Measurements from ENCODE around the gene PADI2.

PADI2 gene

GRCh38 chr1:17119076-17119772 lies at the start of gene PADI2:
Gene PADI2, minus strand, starts transcription at chr1:17119451. Its CDS starts 80 bp downstream, at chr1:17119371.
- H3K4me1 ChIP-seq = peaks cover 66% of the 10 kb centered on the region
- H3K4me2 ChIP-seq = peak within 1 kb of the TSS; percentile 100
- H3K27ac ChIP-seq = peak within 1 kb of the TSS; percentile 4; the same call in 1 of the 2 replicates

GRCh38 chr1:17168091-17168876 lies 49.0 kb upstream of the PADI2 start:
- no peak overlapping the region for H3K4me3 ChIP-seq
- H3K4me1 ChIP-seq = no peaks in the 10 kb centered on the region
- H3K27me3 ChIP-seq = no peaks in the 10 kb centered on the region
- H3K9ac ChIP-seq = no peak overlapping the region
- TF ChIP-seq Cebpa-rat (IDR thresholded peaks at IDR 0.05) = no peak
- no peaks in the 10 kb centered on the region for H3K36me3 ChIP-seq
- no peaks in the 10 kb centered on the region; the same call in 1 of the 2 replicates for H3K9me3 ChIP-seq
- no peak overlapping the region for H3K4me2 ChIP-seq
- H4K20me1 ChIP-seq = no peaks in the 10 kb centered on the region
- H3K27ac ChIP-seq = no peak overlapping the region

More at GRCh38 chr1:17119076-17119772, at the start of gene PADI2:
- Histone ChIP-seq H3K9ac (0 out of 2 replicates have a peak within 1 kb of the TSS, but pooled peaks have one; percentile 40), H4K20me1 (peaks cover 4% of the 10 kb centered on the region; the same call in 1 of the 2 replicates), H3K27me3 (peaks cover 21% of the 10 kb centered on the region), H3K9me3 (no peaks in the 10 kb centered on the region), H3K36me3 (no peaks in the 10 kb centered on the region), H3K4me3 (peak within 1 kb of the TSS; percentile 67)
- no peak for TF ChIP-seq Cebpa-rat (IDR thresholded peaks at IDR 0.05)

GRCh38 chr1:17167786-17168090 lies 48.5 kb upstream of the PADI2 start:
- Histone ChIP-seq H3K4me3 (no peak overlapping the region), H4K20me1 (no peaks in the 10 kb centered on the region), H3K9ac (no peak overlapping the region), H3K4me1 (no peaks in the 10 kb centered on the region), H3K9me3 (no peaks in the 10 kb centered on the region), H3K27me3 (no peaks in the 10 kb centered on the region), H3K27ac (no peak overlapping the region), H3K36me3 (no peaks in the 10 kb centered on the region), H3K4me2 (no peak overlapping the region)
- no peak for TF ChIP-seq Cebpa-rat (IDR thresholded peaks at IDR 0.05)

- no peak overlapping the region for H3K4me3 ChIP-seq
- no peaks in the 10 kb centered on the region for H3K36me3 ChIP-seq
- H3K4me1 ChIP-seq = no peaks in the 10 kb centered on the region
- H3K9ac ChIP-seq = no peak overlapping the region
- H3K4me2 ChIP-seq = no peak overlapping the region
- TF ChIP-seq Cebpa-rat (IDR thresholded peaks at IDR 0.05) = no peak
- H3K27me3 ChIP-seq = no peaks in the 10 kb centered on the region
- no peak overlapping the region for H3K27ac ChIP-seq
- no peaks in the 10 kb centered on the region for H4K20me1 ChIP-seq
- no peaks in the 10 kb centered on the region for H3K9me3 ChIP-seq
These were observed 48.0 kb upstream of the PADI2 start for GRCh38 chr1:17167041-17167785.

- no peaks in the 10 kb centered on the region for H3K9me3 ChIP-seq
- TF ChIP-seq Cebpa-rat (IDR thresholded peaks at IDR 0.05) = no peak
- no peak overlapping the region for H3K4me2 ChIP-seq
- H4K20me1 ChIP-seq = no peaks in the 10 kb centered on the region
- no peak overlapping the region for H3K4me3 ChIP-seq
- H3K9ac ChIP-seq = no peak overlapping the region
- H3K4me1 ChIP-seq = no peaks in the 10 kb centered on the region
- no peak overlapping the region for H3K27ac ChIP-seq
- no peaks in the 10 kb centered on the region for H3K36me3 ChIP-seq
- no peaks in the 10 kb centered on the region for H3K27me3 ChIP-seq
These were observed 46.6 kb upstream of the PADI2 start for GRCh38 chr1:17165823-17166222.

GRCh38 chr1:17163789-17164666 lies 44.8 kb upstream of the PADI2 start:
- TF ChIP-seq Cebpa-rat (IDR thresholded peaks at IDR 0.05) = no peak
- Histone ChIP-seq H3K4me1 (no peaks in the 10 kb centered on the region), H3K9ac (no peak overlapping the region), H3K36me3 (no peaks in the 10 kb centered on the region), H3K27ac (no peak overlapping the region), H3K27me3 (no peaks in the 10 kb centered on the region), H3K4me2 (no peak overlapping the region), H4K20me1 (no peaks in the 10 kb centered on the region), H3K4me3 (no peak overlapping the region), H3K9me3 (no peaks in the 10 kb centered on the region)

- Histone ChIP-seq H3K9ac (no peak overlapping the region), H3K36me3 (no peaks in the 10 kb centered on the region), H3K27me3 (no peaks in the 10 kb centered on the region), H3K4me2 (no peak overlapping the region), H3K4me1 (no peaks in the 10 kb centered on the region), H3K4me3 (no peak overlapping the region), H4K20me1 (no peaks in the 10 kb centered on the region), H3K27ac (no peak overlapping the region), H3K9me3 (no peaks in the 10 kb centered on the region)
- TF ChIP-seq Cebpa-rat (IDR thresholded peaks at IDR 0.05) = no peak
These were observed 44.1 kb upstream of the PADI2 start for GRCh38 chr1:17163371-17163770.

GRCh38 chr1:17162941-17163340 lies 43.7 kb upstream of the PADI2 start:
- H3K4me2 ChIP-seq = no peak overlapping the region
- no peaks in the 10 kb centered on the region for H3K36me3 ChIP-seq
- no peaks in the 10 kb centered on the region for H3K9me3 ChIP-seq
- no peak for TF ChIP-seq Cebpa-rat (IDR thresholded peaks at IDR 0.05)
- H4K20me1 ChIP-seq = no peaks in the 10 kb centered on the region
- no peak overlapping the region for H3K4me3 ChIP-seq
- H3K27me3 ChIP-seq = no peaks in the 10 kb centered on the region
- H3K27ac ChIP-seq = no peak overlapping the region
- H3K4me1 ChIP-seq = no peaks in the 10 kb centered on the region
- no peak overlapping the region for H3K9ac ChIP-seq

All from BLaER1 (cell line).